Head of caudate nucleus (tissue), 42 donors: ENCODE data around the gene RPL27A.
A peak's percentile ranks its signal among the peaks of the same experiment; 100 is the strongest.

Experiments
- DNase-seq, 42 donors: peaks; one replicate each; pipeline versions ENCODE4 v3.0.0 to v3.0.0-alpha.2; 2020 to 2021; ENCODE audit warnings: mixed read lengths in 7 of 42
- intact Hi-C: fragments of 100-400 bp; cut with DNase I; formaldehyde crosslinking; loops from one replicate; pipeline ENCODE4 v1.15.0; 2022

Gene RPL27A

DNA sequence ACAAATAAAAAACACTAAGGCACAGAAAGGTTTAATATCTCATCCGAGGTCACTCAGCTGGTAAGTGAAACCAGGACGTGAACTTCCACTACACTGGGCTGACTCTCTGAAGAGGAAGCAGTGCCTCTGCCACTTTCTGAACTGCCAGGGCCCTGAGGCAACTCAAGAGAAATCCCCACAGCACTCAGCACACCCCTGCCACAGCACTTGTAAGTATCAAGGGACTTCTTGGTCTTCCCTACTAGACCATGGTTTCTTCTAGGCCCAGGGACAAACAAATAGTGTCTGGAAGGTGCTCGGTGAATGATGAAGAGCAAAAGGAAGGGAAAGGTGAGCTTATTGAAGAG is 49.7 kb downstream of the RPL27A start:
- intact Hi-C loops: no loop called here
- DNase-seq: peak in 1 of 42 donors; percentile 48

DNA sequence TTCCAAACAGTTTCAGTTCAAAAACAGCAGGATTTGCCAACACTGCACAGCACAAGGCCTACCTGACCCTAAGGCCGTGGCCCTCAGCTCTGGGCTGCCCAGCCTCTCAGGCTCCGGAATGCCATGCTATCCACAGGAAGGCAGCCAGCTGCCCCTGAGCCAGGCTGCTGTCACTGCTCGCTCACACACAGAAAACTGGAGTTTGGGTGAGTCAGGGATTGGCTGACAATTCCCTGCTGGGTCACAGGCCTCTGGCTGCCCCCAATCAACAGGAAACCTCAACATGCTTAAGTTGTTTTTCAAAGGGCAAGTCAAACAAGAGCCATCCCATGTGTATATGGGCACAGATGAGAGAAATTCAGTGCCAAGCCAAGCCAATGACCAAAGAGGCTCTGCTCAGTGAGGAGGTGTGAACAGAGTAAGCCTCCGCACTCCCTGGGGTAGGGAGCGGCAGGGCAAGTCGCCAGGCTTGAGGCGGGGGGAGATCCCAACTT is 50.2 kb downstream of the RPL27A start:
- intact Hi-C loops: no loop called here
- DNase-seq: peak in 34 of 42 donors; percentile 7 to 84 (median 42)

DNA sequence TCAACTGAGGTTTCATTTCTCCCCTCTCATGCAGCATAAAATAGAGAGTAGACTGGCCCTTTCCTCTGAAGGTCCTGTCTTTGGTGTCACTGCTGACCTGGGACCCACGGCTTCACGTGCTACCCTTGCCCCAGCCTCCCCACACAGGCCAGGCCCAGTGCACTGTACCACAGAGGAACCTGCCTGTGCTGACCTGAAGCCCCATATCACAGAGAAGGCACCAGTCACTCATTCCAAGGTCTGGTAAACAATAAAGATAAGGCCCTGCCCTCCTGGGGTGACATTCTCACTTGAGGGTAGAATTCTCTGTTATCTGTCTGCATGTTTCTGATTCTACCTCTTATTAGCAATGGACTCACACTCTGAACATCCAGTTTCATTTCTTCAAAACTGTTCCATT is 51.3 kb downstream of the RPL27A start:
- intact Hi-C loops: no loop called here
- DNase-seq: no peak

DNA sequence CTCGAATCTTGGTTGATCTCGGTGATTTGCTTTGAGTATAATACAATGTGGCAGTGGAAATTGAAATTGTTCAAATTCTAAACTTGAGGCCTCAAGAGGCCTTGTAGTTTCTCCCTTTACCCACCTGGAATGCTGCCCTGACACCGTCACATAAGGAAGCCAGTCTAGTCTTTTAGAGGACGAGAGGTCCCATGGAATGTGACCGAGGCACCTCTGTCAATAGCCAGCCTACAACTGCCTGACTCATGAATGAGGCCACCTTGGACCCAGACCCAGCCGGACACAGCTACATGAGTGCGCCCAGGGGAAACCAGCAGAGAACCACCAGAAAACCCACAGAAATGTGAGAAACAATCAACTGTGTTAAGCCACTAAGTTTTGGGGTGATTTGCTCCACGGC is 52.5 kb downstream of the RPL27A start:
- intact Hi-C loops: no loop called here
- DNase-seq: no peak

DNA sequence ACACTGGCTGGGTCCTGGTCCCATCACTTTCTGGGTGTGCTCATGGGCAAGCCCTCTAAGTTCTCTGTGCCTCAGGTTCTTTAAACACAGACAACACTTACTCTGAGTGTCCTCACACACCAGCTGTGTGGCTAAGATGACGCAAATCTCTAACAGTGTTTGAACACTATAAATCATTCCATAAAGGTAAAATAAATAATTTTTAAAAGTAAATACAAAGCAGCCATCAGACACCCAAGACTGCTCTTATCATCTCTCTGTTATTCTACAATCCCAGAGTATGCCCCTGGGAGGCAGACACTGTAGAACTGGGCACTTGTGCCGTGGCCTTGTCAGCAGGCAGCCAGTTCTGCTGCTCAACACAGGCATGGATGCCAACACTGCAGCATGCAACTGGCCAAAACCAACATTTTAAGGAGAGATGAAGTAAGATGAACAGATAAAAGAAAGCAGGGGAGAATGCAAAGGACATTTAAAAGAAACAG is 56.8 kb downstream of the RPL27A start:
- intact Hi-C loops: no loop called here
- no peak for DNase-seq
